KOPT-K1 (cell line): ENCODE results near the gene VMP1.
"Not testable (repeated sequence)": the region's sequence is repeated elsewhere in the genome, so short reads cannot be mapped to it uniquely, and the experiment has no call there.

ENCODE experiments used
- H3K27ac ChIP-seq: fragments of 200-600 bp; sonication (generic); 2 replicates; pipeline ENCODE4 v1.5.1; 2016; ENCODE audit warnings: antibody characterized with exemption, mild to moderate bottlenecking, low read depth, low read length; ENCODE audit not compliant: poor library complexity, severe bottlenecking
- H3K36me3 ChIP-seq: fragments of 200-600 bp; sonication (generic); 2 replicates; pipeline ENCODE4 v1.5.1; 2017; ENCODE audit warnings: antibody characterized with exemption, mild to moderate bottlenecking, low read length, moderate library complexity; ENCODE audit not compliant: insufficient read depth
- H3K9me3 ChIP-seq: fragments of 200-600 bp; sonication (generic); 2 replicates; pipeline ENCODE4 v1.5.1; 2017; ENCODE audit warnings: antibody characterized with exemption, low read length, mild to moderate bottlenecking; ENCODE audit not compliant: insufficient read depth, poor library complexity, severe bottlenecking

The VMP1 gene

GRCh38 chr17:59790910-59791309, 83.5 kb downstream of the VMP1 start:
- Histone ChIP-seq H3K9me3 (no peaks in the 10 kb centered on the region), H3K36me3 (peaks cover 16% of the 10 kb centered on the region), H3K27ac (no peak overlapping the region)

GRCh38 chr17:59791603-59792457, 84.4 kb downstream of the VMP1 start:
- H3K27ac ChIP-seq: no peak overlapping the region
- H3K9me3 ChIP-seq: no peaks in the 10 kb centered on the region
- peaks cover 16% of the 10 kb centered on the region for H3K36me3 ChIP-seq

GRCh38 chr17:59792458-59792823, 85.0 kb downstream of the VMP1 start:
- H3K9me3 ChIP-seq, H3K27ac ChIP-seq: not testable (repeated sequence)
- H3K36me3 ChIP-seq: peaks cover 16% of the 10 kb centered on the region

GRCh38 chr17:59793205-59793604, 85.8 kb downstream of the VMP1 start:
- Histone ChIP-seq H3K36me3 (peaks cover 16% of the 10 kb centered on the region), H3K9me3 (no peaks in the 10 kb centered on the region), H3K27ac (no peak overlapping the region)

GRCh38 chr17:59796138-59796537, 88.7 kb downstream of the VMP1 start:
- peaks cover 16% of the 10 kb centered on the region for H3K36me3 ChIP-seq
- no peaks in the 10 kb centered on the region for H3K9me3 ChIP-seq
- no peak overlapping the region for H3K27ac ChIP-seq

- Histone ChIP-seq H3K36me3 (peaks cover 16% of the 10 kb centered on the region), H3K27ac (no peak overlapping the region)
Observed at GRCh38 chr17:59796785-59797205, 89.3 kb downstream of the VMP1 start.

GRCh38 chr17:59798111-59798510, 90.7 kb downstream of the VMP1 start:
- Histone ChIP-seq H3K9me3 (no peaks in the 10 kb centered on the region), H3K27ac (no peak overlapping the region), H3K36me3 (peaks cover 12% of the 10 kb centered on the region)

More at GRCh38 chr17:59796785-59797205, 89.3 kb downstream of the VMP1 start:
- H3K9me3 ChIP-seq: no peaks in the 10 kb centered on the region

GRCh38 chr17:59800530-59800942, 93.1 kb downstream of the VMP1 start:
- no peak overlapping the region for H3K27ac ChIP-seq
- H3K36me3 ChIP-seq: no peaks in the 10 kb centered on the region
- H3K9me3 ChIP-seq: no peaks in the 10 kb centered on the region

GRCh38 chr17:59802160-59802559, 94.7 kb downstream of the VMP1 start:
- Histone ChIP-seq H3K27ac (no peak overlapping the region), H3K9me3 (no peaks in the 10 kb centered on the region), H3K36me3 (no peaks in the 10 kb centered on the region)

GRCh38 chr17:59804901-59805465, 97.5 kb downstream of the VMP1 start:
- no peak overlapping the region for H3K27ac ChIP-seq
- no peaks in the 10 kb centered on the region for H3K9me3 ChIP-seq

GRCh38 chr17:59806322-59806721, 98.9 kb downstream of the VMP1 start:
- peaks cover 17% of the 10 kb centered on the region for H3K36me3 ChIP-seq
- H3K27ac ChIP-seq, H3K9me3 ChIP-seq: not testable (repeated sequence)

More at GRCh38 chr17:59804901-59805465, 97.5 kb downstream of the VMP1 start:
- peaks cover 5% of the 10 kb centered on the region for H3K36me3 ChIP-seq

- H3K36me3 ChIP-seq: peaks cover 29% of the 10 kb centered on the region
- H3K27ac ChIP-seq: no peak overlapping the region
- no peaks in the 10 kb centered on the region for H3K9me3 ChIP-seq
Observed at GRCh38 chr17:59807892-59808509, 100.5 kb downstream of the VMP1 start.

GRCh38 chr17:59810894-59811153, 103.4 kb downstream of the VMP1 start:
- Histone ChIP-seq H3K36me3 (peaks cover 49% of the 10 kb centered on the region), H3K27ac (no peak overlapping the region), H3K9me3 (no peaks in the 10 kb centered on the region)

- Histone ChIP-seq H3K9me3 (no peaks in the 10 kb centered on the region), H3K27ac (no peak overlapping the region), H3K36me3 (peaks cover 49% of the 10 kb centered on the region)
Observed at GRCh38 chr17:59811209-59811608, 103.8 kb downstream of the VMP1 start.

GRCh38 chr17:59812139-59812538, 104.7 kb downstream of the VMP1 start:
- no peak overlapping the region for H3K27ac ChIP-seq
- H3K9me3 ChIP-seq: no peaks in the 10 kb centered on the region

GRCh38 chr17:59814276-59814675, 106.8 kb downstream of the VMP1 start:
- H3K27ac ChIP-seq: no peak overlapping the region
- no peaks in the 10 kb centered on the region for H3K9me3 ChIP-seq
- H3K36me3 ChIP-seq: peaks cover 55% of the 10 kb centered on the region

More at GRCh38 chr17:59812139-59812538, 104.7 kb downstream of the VMP1 start:
- H3K36me3 ChIP-seq: peaks cover 54% of the 10 kb centered on the region
